SK-N-SH treated with all-trans-retinoic acid at 6 μM for 48 hours (cell line): ENCODE measurements around the gene TMED6.

ENCODE experiments used
- ARNTL ChIP-seq: fragments of 450-650 bp; formaldehyde crosslinking; IDR thresholded peaks from 2 replicates; pipeline ENCODE4 v1.5.0; 2020; ENCODE audit warnings: low read depth, mild to moderate bottlenecking, moderate library complexity, borderline replicate concordance
- BACH2 ChIP-seq: fragments of 250-450 bp; sonication (Bioruptor Pico); IDR thresholded peaks from 2 replicates; pipeline ENCODE4 v1.9.0; 2021; ENCODE audit warnings: mild to moderate bottlenecking, borderline replicate concordance
- CREB5 ChIP-seq: fragments of 250-450 bp; sonication (Bioruptor Pico); IDR thresholded peaks from 2 replicates; pipeline ENCODE4 v1.5.1; 2020; ENCODE audit warnings: low read depth, mild to moderate bottlenecking, moderate library complexity
- CSDC2 ChIP-seq: fragments of 250-450 bp; sonication (Bioruptor Pico); IDR thresholded peaks from 2 replicates; pipeline ENCODE4 v1.5.0; 2020; ENCODE audit warnings: mild to moderate bottlenecking, moderate library complexity
- CSRNP3 ChIP-seq: fragments of 250-450 bp; sonication (Bioruptor Pico); IDR thresholded peaks from 2 replicates; pipeline ENCODE4 v1.5.1; 2021; ENCODE audit warnings: mild to moderate bottlenecking, moderate library complexity
- PATZ1 ChIP-seq: fragments of 250-450 bp; sonication (Bioruptor Pico); IDR thresholded peaks from 2 replicates; pipeline ENCODE4 v1.8.0; 2020; ENCODE audit warnings: mild to moderate bottlenecking, moderate library complexity, borderline replicate concordance
- POU6F1 ChIP-seq: fragments of 250-450 bp; sonication (Bioruptor Pico); IDR thresholded peaks from 2 replicates; pipeline ENCODE4 v1.8.0; 2021; ENCODE audit warnings: low read depth, mild to moderate bottlenecking, moderate library complexity, borderline replicate concordance
- PPARA ChIP-seq: fragments of 250-450 bp; sonication (Bioruptor Pico); IDR thresholded peaks from 2 replicates; pipeline ENCODE4 v1.5.0; 2020; ENCODE audit warnings: mild to moderate bottlenecking, borderline replicate concordance
- ZFP3 ChIP-seq: fragments of 250-450 bp; sonication (Bioruptor Pico); IDR thresholded peaks from 2 replicates; pipeline ENCODE4 v1.5.0; 2020; ENCODE audit warnings: mild to moderate bottlenecking, moderate library complexity
- ZFP30 ChIP-seq: fragments of 450-650 bp; formaldehyde crosslinking; IDR thresholded peaks from 2 replicates; pipeline ENCODE4 v1.5.0; 2022; ENCODE audit warnings: mild to moderate bottlenecking, moderate library complexity
- ZNF70 ChIP-seq: fragments of 450-650 bp; formaldehyde crosslinking; IDR thresholded peaks from 2 replicates; pipeline ENCODE4 v1.5.0; 2020; ENCODE audit warnings: mild to moderate bottlenecking, moderate library complexity

GRCh38 chr16:69381231-69381630 lies 29.6 kb upstream of the TMED6 start:
- TF ChIP-seq PPARA: no peak
- TF ChIP-seq PATZ1 (CRISPR knock-in tag): no peak
- no peak for TF ChIP-seq ZFP30
- TF ChIP-seq CSDC2 (CRISPR knock-in tag): no peak
- no peak for TF ChIP-seq CSRNP3
- no peak for TF ChIP-seq BACH2 (CRISPR knock-in tag)
- no peak for TF ChIP-seq ARNTL (CRISPR knock-in tag)
- TF ChIP-seq ZFP3 (CRISPR knock-in tag): no peak
- no peak for TF ChIP-seq POU6F1 (CRISPR knock-in tag)
- no peak for TF ChIP-seq CREB5 (CRISPR knock-in tag)
- no peak for TF ChIP-seq ZNF70 (CRISPR knock-in tag)
